EL (cell line): ENCODE results near the gene EPS8L2.
"Not testable (repeated sequence)": the region's sequence is repeated elsewhere in the genome, so short reads cannot be mapped to it uniquely, and the experiment has no call there.

ENCODE experiments used
- DNase-seq: peaks from one replicate; pipeline ENCODE4 v3.0.0-alpha.2; 2016

Gene EPS8L2

GRCh38 chr11:726278-727220 is 20.5 kb downstream of the EPS8L2 start:
- DNase-seq = no peak

GRCh38 chr11:727281-727701 is 21.3 kb downstream of the EPS8L2 start:
- DNase-seq = no peak

- DNase-seq = peak; percentile 95
Measured at GRCh38 chr11:727859-728748, 22.1 kb downstream of the EPS8L2 start.

GRCh38 chr11:728901-729491 is 23.0 kb downstream of the EPS8L2 start:
- DNase-seq = no peak

GRCh38 chr11:729492-730074 is 23.6 kb downstream of the EPS8L2 start:
- DNase-seq = no peak

GRCh38 chr11:733072-733471 is 27.0 kb downstream of the EPS8L2 start:
- DNase-seq = no peak

GRCh38 chr11:734541-734940 is 28.5 kb downstream of the EPS8L2 start:
- DNase-seq = not testable (repeated sequence)

- no peak for DNase-seq
Measured at GRCh38 chr11:737366-737765, 31.3 kb downstream of the EPS8L2 start.

GRCh38 chr11:737899-738298 is 31.9 kb downstream of the EPS8L2 start:
- DNase-seq = not testable (repeated sequence)

GRCh38 chr11:742156-742546 is 36.1 kb downstream of the EPS8L2 start:
- no peak for DNase-seq

- DNase-seq = no peak
Measured at GRCh38 chr11:742571-743201, 36.7 kb downstream of the EPS8L2 start.

- DNase-seq = no peak
Measured at GRCh38 chr11:745428-745827, 39.4 kb downstream of the EPS8L2 start.

GRCh38 chr11:746289-747157 is 40.5 kb downstream of the EPS8L2 start:
- DNase-seq = peak; percentile 40

- peak; percentile 86 for DNase-seq
Measured at GRCh38 chr11:747158-748006, 41.4 kb downstream of the EPS8L2 start, which contains the start of gene TALDO1. TSS of gene TALDO1 (plus strand) at chr11:747464. CDS start at chr11:747482, 18 bp downstream.

- peak; percentile 35 for DNase-seq
Measured at GRCh38 chr11:748007-748359, 42.0 kb downstream of the EPS8L2 start.

GRCh38 chr11:749731-750130 is 43.7 kb downstream of the EPS8L2 start:
- DNase-seq = no peak

- DNase-seq = no peak
Measured at GRCh38 chr11:760236-760635, 54.2 kb downstream of the EPS8L2 start.

- DNase-seq = no peak
Measured at GRCh38 chr11:761526-762108, 55.6 kb downstream of the EPS8L2 start.

- peak; percentile 96 for DNase-seq
Measured at GRCh38 chr11:762421-763072, 56.5 kb downstream of the EPS8L2 start.
